Astrocyte (in vitro differentiated cells and primary cell): ENCODE measurements around the gene PLPPR3. TPM values are rescaled to one million over a fixed set of nuclear protein-coding genes. Genes with fewer than 3 reads are reported as not detected.

Source experiments
- DNase-seq: peaks from one replicate; pipeline ENCODE4 v3.0.0-alpha.2; 2010; ENCODE audit warnings: low read depth
- FAIRE-seq: peaks from 2 replicates; lab custom pipeline; 2011; peaks lifted over from hg19 to GRCh38; lab: Jason Lieb, UNC
- H2AFZ ChIP-seq: 2 replicates; pipeline ENCODE4 v1.6.0; 2012; ENCODE audit warnings: low read depth, low read length, inconsistent platforms
- H3K27ac ChIP-seq: 2 replicates; pipeline ENCODE4 v1.5.1; 2011; ENCODE audit warnings: low read depth, low read length, inconsistent platforms
- H3K27me3 ChIP-seq: 2 replicates; pipeline ENCODE4 v1.6.0; 2011; ENCODE audit warnings: low read length, inconsistent platforms; ENCODE audit not compliant: insufficient read depth
- H3K36me3 ChIP-seq: 2 replicates; pipeline ENCODE4 v1.5.1; 2011; ENCODE audit warnings: low read length, inconsistent platforms; ENCODE audit not compliant: insufficient read depth
- H3K4me1 ChIP-seq: 2 replicates; pipeline ENCODE4 v1.5.1; 2011; ENCODE audit warnings: low read length, inconsistent platforms; ENCODE audit not compliant: insufficient read depth
- H3K4me2 ChIP-seq: 2 replicates; pipeline ENCODE4 v1.6.0; 2012; ENCODE audit warnings: low read length, inconsistent platforms
- H3K4me3 ChIP-seq: 2 replicates; pipeline ENCODE4 v1.5.1; 2011; ENCODE audit warnings: low read depth, mild to moderate bottlenecking, low read length, inconsistent platforms; ENCODE audit not compliant: insufficient read depth
- H3K79me2 ChIP-seq: 2 replicates; pipeline ENCODE4 v1.6.0; 2012; ENCODE audit warnings: mild to moderate bottlenecking, low read length, inconsistent platforms; ENCODE audit not compliant: insufficient read depth
- H3K9ac ChIP-seq: 2 replicates; pipeline ENCODE4 v1.6.0; 2012; ENCODE audit warnings: mild to moderate bottlenecking, low read length, inconsistent platforms
- H3K9me3 ChIP-seq: 2 replicates; pipeline ENCODE4 v1.5.1; 2012; ENCODE audit warnings: low read depth, mild to moderate bottlenecking, low read length, inconsistent platforms; ENCODE audit not compliant: insufficient read depth
- H4K20me1 ChIP-seq: 2 replicates; pipeline ENCODE4 v1.6.0; 2012; ENCODE audit warnings: low read length, inconsistent platforms; ENCODE audit not compliant: insufficient read depth
- H3K27ac Mint-ChIP-seq: one replicate; pipeline ENCODE4 v1.8.0; 2021; ENCODE audit warnings: mild to moderate bottlenecking, mixed read lengths; ENCODE audit not compliant: unreplicated experiment
- H3K27me3 Mint-ChIP-seq: one replicate; pipeline ENCODE4 v1.8.0; 2021; ENCODE audit warnings: low read depth, mixed read lengths; ENCODE audit not compliant: unreplicated experiment
- H3K36me3 Mint-ChIP-seq: one replicate; pipeline ENCODE4 v1.8.0; 2021; ENCODE audit warnings: low read depth, mixed read lengths; ENCODE audit not compliant: unreplicated experiment
- H3K4me1 Mint-ChIP-seq: one replicate; pipeline ENCODE4 v1.8.0; 2021; ENCODE audit warnings: low read depth, mixed read lengths; ENCODE audit not compliant: unreplicated experiment
- H3K4me3 Mint-ChIP-seq: one replicate; pipeline ENCODE4 v1.8.0; 2021; ENCODE audit warnings: mild to moderate bottlenecking, moderate library complexity, mixed read lengths; ENCODE audit not compliant: unreplicated experiment
- H3K9me3 Mint-ChIP-seq: one replicate; pipeline ENCODE4 v1.8.0; 2021; ENCODE audit warnings: mild to moderate bottlenecking, mixed read lengths; ENCODE audit not compliant: unreplicated experiment
- CTCF ChIP-seq: IDR thresholded peaks from 2 replicates; pipeline ENCODE4 v1.5.1; 2011; ENCODE audit warnings: low read depth, mild to moderate bottlenecking, inconsistent platforms, low read length, moderate library complexity; ENCODE audit not compliant: insufficient read depth
- EZH2 ChIP-seq: IDR thresholded peaks from 2 replicates; pipeline ENCODE4 v1.6.1; 2012; ENCODE audit warnings: mild to moderate bottlenecking, low read length, inconsistent platforms; ENCODE audit not compliant: insufficient read depth
- total RNA-seq: library from RNA; stranded (reverse); gene quantifications from 2 replicates; pipeline ENCODE4 v1.2.1, GENCODE V29; 2021

The PLPPR3 gene
- total RNA-seq, 1 donor from 2014 or later = 36.5 TPM

- Histone ChIP-seq H4K20me1 (no peaks in the 10 kb centered on the region), H3K4me3 (no peak overlapping the region), H3K9ac (no peak overlapping the region), H3K4me1 (peaks cover 5% of the 10 kb centered on the region), H3K9me3 (no peaks in the 10 kb centered on the region), H2AFZ (no peak overlapping the region), H3K79me2 (no peaks in the 10 kb centered on the region), H3K4me2 (no peak overlapping the region), H3K27me3 (no peaks in the 10 kb centered on the region), H3K27ac (no peak overlapping the region), H3K36me3 (no peaks in the 10 kb centered on the region)
- Mint-ChIP-seq H3K4me1 (peaks cover 5% of the 10 kb centered on the region), H3K36me3 (no peaks in the 10 kb centered on the region), H3K27me3 (no peaks in the 10 kb centered on the region), H3K27ac (no peak overlapping the region), H3K4me3 (no peak overlapping the region), H3K9me3 (no peaks in the 10 kb centered on the region)
- TF ChIP-seq CTCF = no peak
- no peak for TF ChIP-seq EZH2
- FAIRE-seq = no peak
- DNase-seq = no peak
These were observed 48.9 kb downstream of the PLPPR3 start for GRCh38 chr19:772730-773436.

- no peak for TF ChIP-seq EZH2
- TF ChIP-seq CTCF = no peak
- no peaks in the 10 kb centered on the region for H3K27me3 Mint-ChIP-seq
- FAIRE-seq = no peak
These were observed 49.7 kb downstream of the PLPPR3 start for GRCh38 chr19:772063-772462.

GRCh38 chr19:771332-771785 lies 50.4 kb downstream of the PLPPR3 start:
- Histone ChIP-seq H2AFZ (no peak overlapping the region), H3K4me1 (peaks cover 5% of the 10 kb centered on the region), H3K4me3 (no peak overlapping the region), H3K27me3 (no peaks in the 10 kb centered on the region), H3K36me3 (no peaks in the 10 kb centered on the region), H3K27ac (no peak overlapping the region), H4K20me1 (no peaks in the 10 kb centered on the region), H3K9ac (no peak overlapping the region), H3K9me3 (no peaks in the 10 kb centered on the region), H3K79me2 (no peaks in the 10 kb centered on the region), H3K4me2 (no peak overlapping the region)
- Mint-ChIP-seq H3K27ac (no peak overlapping the region), H3K36me3 (no peaks in the 10 kb centered on the region), H3K27me3 (no peaks in the 10 kb centered on the region), H3K4me3 (no peak overlapping the region), H3K4me1 (peaks cover 5% of the 10 kb centered on the region), H3K9me3 (no peaks in the 10 kb centered on the region)
- FAIRE-seq (no peak), DNase-seq (peak; percentile 22)
- TF ChIP-seq EZH2 (no peak), CTCF (peak; percentile 22)

More at GRCh38 chr19:772063-772462, 49.7 kb downstream of the PLPPR3 start:
- no peak for DNase-seq
- Histone ChIP-seq H3K27me3 (no peaks in the 10 kb centered on the region), H3K4me1 (peaks cover 5% of the 10 kb centered on the region), H3K36me3 (no peaks in the 10 kb centered on the region), H4K20me1 (no peaks in the 10 kb centered on the region), H3K9ac (no peak overlapping the region), H3K27ac (no peak overlapping the region), H3K4me3 (no peak overlapping the region), H3K9me3 (no peaks in the 10 kb centered on the region), H2AFZ (no peak overlapping the region), H3K4me2 (no peak overlapping the region), H3K79me2 (no peaks in the 10 kb centered on the region)
- Mint-ChIP-seq H3K27ac (peak overlapping the region; percentile 47), H3K36me3 (no peaks in the 10 kb centered on the region), H3K4me3 (no peak overlapping the region), H3K9me3 (no peaks in the 10 kb centered on the region), H3K4me1 (peaks cover 5% of the 10 kb centered on the region)
